Transverse colon (tissue), 3 donors: ENCODE results near the gene FBXL4.

Experiments
- EP300 ChIP-seq: sonication (generic); formaldehyde crosslinking; IDR thresholded peaks from one replicate; pipeline ENCODE4 v1.6.1; 2017; ENCODE audit warnings: antibody characterized with exemption, low read depth
- TF ChIP-seq, protein P1 (sequence below), 5 experiments: fragments of 200-600 bp in 3 of 5; fragments of 450-650 bp in 2 of 5; sonication (generic) in 3 of 5; IDR thresholded peaks; 1 replicate in 2 of 5; 2 replicates in 3 of 5; pipeline ENCODE4 v1.5.1; 2016 to 2017; ENCODE audit warnings: antibody characterized with exemption in 5 of 5, inconsistent platforms in 3 of 5, mild to moderate bottlenecking in 2 of 5, moderate library complexity in 1 of 5

GRCh38 chr6:98949589-98949988, 1.8 kb upstream of the FBXL4 start:
- TF ChIP-seq, protein P1, sequence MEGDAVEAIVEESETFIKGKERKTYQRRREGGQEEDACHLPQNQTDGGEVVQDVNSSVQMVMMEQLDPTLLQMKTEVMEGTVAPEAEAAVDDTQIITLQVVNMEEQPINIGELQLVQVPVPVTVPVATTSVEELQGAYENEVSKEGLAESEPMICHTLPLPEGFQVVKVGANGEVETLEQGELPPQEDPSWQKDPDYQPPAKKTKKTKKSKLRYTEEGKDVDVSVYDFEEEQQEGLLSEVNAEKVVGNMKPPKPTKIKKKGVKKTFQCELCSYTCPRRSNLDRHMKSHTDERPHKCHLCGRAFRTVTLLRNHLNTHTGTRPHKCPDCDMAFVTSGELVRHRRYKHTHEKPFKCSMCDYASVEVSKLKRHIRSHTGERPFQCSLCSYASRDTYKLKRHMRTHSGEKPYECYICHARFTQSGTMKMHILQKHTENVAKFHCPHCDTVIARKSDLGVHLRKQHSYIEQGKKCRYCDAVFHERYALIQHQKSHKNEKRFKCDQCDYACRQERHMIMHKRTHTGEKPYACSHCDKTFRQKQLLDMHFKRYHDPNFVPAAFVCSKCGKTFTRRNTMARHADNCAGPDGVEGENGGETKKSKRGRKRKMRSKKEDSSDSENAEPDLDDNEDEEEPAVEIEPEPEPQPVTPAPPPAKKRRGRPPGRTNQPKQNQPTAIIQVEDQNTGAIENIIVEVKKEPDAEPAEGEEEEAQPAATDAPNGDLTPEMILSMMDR (IDR thresholded peaks at IDR 0.05), result no peak
- TF ChIP-seq EP300, result no peak
